Measurements from ENCODE around the gene CENPM.

GRCh38 chr22:41920271-41920976 is 26.5 kb downstream of the CENPM start:
- TF ChIP-seq CTCF (IDR thresholded peaks at IDR 0.05): no peak
- no peak for TF ChIP-seq POLR2A (IDR thresholded peaks at IDR 0.05)
